ENCODE measurements around the gene ERRFI1. TPM values are rescaled to one million over a fixed set of nuclear protein-coding genes. Genes with fewer than 3 reads are reported as not detected.
"Not testable (repeated sequence)": the region's sequence is repeated elsewhere in the genome, so short reads cannot be mapped to it uniquely, and the experiment has no call there.

ERRFI1 gene
- 1 to 10 TPM in 1 of 3 donors, under 1 TPM in 1, not detected in 1; 0.33 to 1.1 TPM for polyA plus RNA-seq

GRCh38 chr1:8026153-8026975, at the start of gene ERRFI1:
Gene ERRFI1 (minus strand): TSS chr1:8026309. CDS start chr1:8015619, 10,690 bp downstream.
- Mint-ChIP-seq H3K4me3 (peak within 1 kb of the TSS; percentile 80 to 91 (median 87)), H3K36me3 (no peaks in the 10 kb centered on the region), H3K4me1 (peaks cover 8 to 11% of the 10 kb centered on the region in 2 donors), H3K9me3 (peaks cover 0 to 2% (median 0%) of the 10 kb centered on the region in 6 donors), H3K27ac (peak within 1 kb of the TSS; percentile 45 to 79 (median 72)), H3K27me3 (ENCODE audit: low read depth in 3 of 3) (peaks cover 10 to 14% (median 14%) of the 10 kb centered on the region in 3 donors)
- DNase-seq, result peak; percentile 89 to 92 (median 89)

- no peaks in the 10 kb centered on the region for H3K36me3 Mint-ChIP-seq
- no peak for DNase-seq
- no peaks in the 10 kb centered on the region for H3K9me3 Mint-ChIP-seq
- no peaks in the 10 kb centered on the region for H3K4me1 Mint-ChIP-seq
- H3K4me3 Mint-ChIP-seq, result no peak overlapping the region
- no peak overlapping the region for H3K27ac Mint-ChIP-seq
- H3K27me3 Mint-ChIP-seq (ENCODE audit: low read depth in 3 of 3), result peaks cover 2 to 12% (median 4%) of the 10 kb centered on the region in 3 donors
Measured at GRCh38 chr1:8075511-8076051, 49.5 kb upstream of the ERRFI1 start.

GRCh38 chr1:8073112-8073855, 47.2 kb upstream of the ERRFI1 start:
- no peak overlapping the region for H3K27ac Mint-ChIP-seq
- peaks cover 2 to 4% (median 4%) of the 10 kb centered on the region in 3 donors for H3K27me3 Mint-ChIP-seq (ENCODE audit: low read depth in 3 of 3)
- no peak for DNase-seq
- no peaks in the 10 kb centered on the region for H3K36me3 Mint-ChIP-seq
- H3K9me3 Mint-ChIP-seq, result no peaks in the 10 kb centered on the region
- no peak overlapping the region for H3K4me3 Mint-ChIP-seq
- no peaks in the 10 kb centered on the region for H3K4me1 Mint-ChIP-seq

GRCh38 chr1:8070381-8070811, 44.3 kb upstream of the ERRFI1 start:
- Mint-ChIP-seq H3K4me3 (no peak overlapping the region), H3K4me1 (no peaks in the 10 kb centered on the region), H3K36me3 (no peaks in the 10 kb centered on the region), H3K27ac (no peak overlapping the region), H3K9me3 (no peaks in the 10 kb centered on the region), H3K27me3 (ENCODE audit: low read depth in 3 of 3) (peaks cover 2 to 6% (median 2%) of the 10 kb centered on the region in 3 donors)
- DNase-seq, result no peak

GRCh38 chr1:8069614-8070320, 43.7 kb upstream of the ERRFI1 start:
- not testable (repeated sequence) for H3K27ac Mint-ChIP-seq; H3K27me3 Mint-ChIP-seq (ENCODE audit: low read depth in 3 of 3); H3K36me3 Mint-ChIP-seq; H3K4me3 Mint-ChIP-seq; H3K4me1 Mint-ChIP-seq; H3K9me3 Mint-ChIP-seq; DNase-seq

- Mint-ChIP-seq H3K4me3 (no peak overlapping the region), H3K27ac (peak overlapping the region in 1 of 6 donors; percentile 45), H3K36me3 (no peaks in the 10 kb centered on the region), H3K9me3 (no peaks in the 10 kb centered on the region), H3K4me1 (no peaks in the 10 kb centered on the region), H3K27me3 (ENCODE audit: low read depth in 3 of 3) (peaks cover 0 to 3% (median 2%) of the 10 kb centered on the region in 3 donors)
- no peak for DNase-seq
Measured at GRCh38 chr1:8065369-8065768, 39.3 kb upstream of the ERRFI1 start.

- Mint-ChIP-seq H3K4me3 (no peak overlapping the region), H3K9me3 (no peaks in the 10 kb centered on the region), H3K27me3 (ENCODE audit: low read depth in 3 of 3) (peaks cover 0 to 3% (median 0%) of the 10 kb centered on the region in 3 donors), H3K27ac (no peak overlapping the region), H3K36me3 (no peaks in the 10 kb centered on the region), H3K4me1 (no peaks in the 10 kb centered on the region)
- no peak for DNase-seq
Measured at GRCh38 chr1:8063298-8064036, 37.4 kb upstream of the ERRFI1 start.

GRCh38 chr1:8062861-8063260, 36.8 kb upstream of the ERRFI1 start:
- Mint-ChIP-seq H3K27me3 (ENCODE audit: low read depth in 3 of 3) (peaks cover 0 to 3% (median 0%) of the 10 kb centered on the region in 3 donors), H3K36me3 (no peaks in the 10 kb centered on the region), H3K27ac (no peak overlapping the region), H3K4me1 (no peaks in the 10 kb centered on the region), H3K9me3 (no peaks in the 10 kb centered on the region), H3K4me3 (no peak overlapping the region)
- no peak for DNase-seq

GRCh38 chr1:8061673-8062386, 35.7 kb upstream of the ERRFI1 start:
- no peak for DNase-seq
- H3K27ac Mint-ChIP-seq, result no peak overlapping the region
- no peaks in the 10 kb centered on the region for H3K9me3 Mint-ChIP-seq
- H3K4me1 Mint-ChIP-seq, result no peaks in the 10 kb centered on the region
- H3K4me3 Mint-ChIP-seq, result no peak overlapping the region
- H3K36me3 Mint-ChIP-seq, result no peaks in the 10 kb centered on the region
- peaks cover 0 to under 1% (median 0%) of the 10 kb centered on the region in 3 donors for H3K27me3 Mint-ChIP-seq (ENCODE audit: low read depth in 3 of 3)

GRCh38 chr1:8061210-8061609, 35.1 kb upstream of the ERRFI1 start:
- no peak for DNase-seq
- H3K36me3 Mint-ChIP-seq, result peaks cover 0 to under 1% (median 0%) of the 10 kb centered on the region in 3 donors
- no peak overlapping the region for H3K4me3 Mint-ChIP-seq
- H3K27me3 Mint-ChIP-seq (ENCODE audit: low read depth in 3 of 3), result peaks cover 0 to 2% (median 0%) of the 10 kb centered on the region in 3 donors
- H3K27ac Mint-ChIP-seq, result no peak overlapping the region
- no peaks in the 10 kb centered on the region for H3K4me1 Mint-ChIP-seq
- H3K9me3 Mint-ChIP-seq, result no peaks in the 10 kb centered on the region

- no peaks in the 10 kb centered on the region for H3K4me1 Mint-ChIP-seq
- H3K27ac Mint-ChIP-seq, result no peak overlapping the region
- peaks cover 0 to 2% (median 0%) of the 10 kb centered on the region in 3 donors for H3K27me3 Mint-ChIP-seq (ENCODE audit: low read depth in 3 of 3)
- H3K9me3 Mint-ChIP-seq, result no peaks in the 10 kb centered on the region
- no peak overlapping the region for H3K4me3 Mint-ChIP-seq
- peaks cover 0 to 3% (median 0%) of the 10 kb centered on the region in 3 donors for H3K36me3 Mint-ChIP-seq
- no peak for DNase-seq
Measured at GRCh38 chr1:8059161-8059622, 33.1 kb upstream of the ERRFI1 start.

GRCh38 chr1:8057779-8058178, 31.7 kb upstream of the ERRFI1 start:
- not testable (repeated sequence) for H3K4me1 Mint-ChIP-seq; H3K27ac Mint-ChIP-seq; DNase-seq; H3K4me3 Mint-ChIP-seq; H3K36me3 Mint-ChIP-seq; H3K9me3 Mint-ChIP-seq; H3K27me3 Mint-ChIP-seq (ENCODE audit: low read depth in 3 of 3)

Data from immature natural killer cell (primary cell).